Measurements from ENCODE around the gene TIE1.

Gene TIE1

DNA sequence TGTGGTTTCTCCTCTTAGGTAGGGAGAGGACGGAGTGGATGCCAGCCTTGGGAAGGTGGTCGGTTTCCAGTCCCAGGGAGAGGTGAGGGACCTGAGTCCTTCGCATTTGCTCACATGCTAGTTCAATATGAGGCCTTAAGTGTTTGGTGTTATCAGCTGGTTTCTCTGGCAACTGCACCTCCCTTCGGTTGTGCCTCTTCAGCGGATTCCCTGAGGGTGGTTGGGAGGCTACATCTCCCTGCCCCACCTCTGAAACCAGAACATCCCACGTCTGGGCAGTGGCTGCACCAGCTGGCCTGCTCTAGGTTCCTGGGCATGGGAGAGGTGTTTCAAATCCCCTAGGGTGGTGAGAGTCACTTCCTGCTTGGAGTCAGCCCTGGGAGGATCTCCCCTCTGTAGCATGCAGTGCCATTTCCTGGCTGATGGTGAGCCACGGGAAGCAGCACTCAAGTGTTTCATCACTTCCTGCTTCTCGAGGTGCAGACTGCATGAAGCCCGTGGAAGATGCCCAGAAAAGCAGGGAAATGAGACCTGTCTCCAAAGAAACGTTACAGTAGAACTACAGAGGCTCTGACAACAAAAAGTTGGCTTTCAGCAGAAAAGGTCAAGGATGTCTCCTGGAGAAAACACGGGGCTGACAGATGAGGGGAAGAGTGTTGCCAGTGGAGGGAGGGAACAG, 26.5 kb upstream of the TIE1 start:
- peak; percentile 39 to 73 (median 65) for DNase-seq

DNA sequence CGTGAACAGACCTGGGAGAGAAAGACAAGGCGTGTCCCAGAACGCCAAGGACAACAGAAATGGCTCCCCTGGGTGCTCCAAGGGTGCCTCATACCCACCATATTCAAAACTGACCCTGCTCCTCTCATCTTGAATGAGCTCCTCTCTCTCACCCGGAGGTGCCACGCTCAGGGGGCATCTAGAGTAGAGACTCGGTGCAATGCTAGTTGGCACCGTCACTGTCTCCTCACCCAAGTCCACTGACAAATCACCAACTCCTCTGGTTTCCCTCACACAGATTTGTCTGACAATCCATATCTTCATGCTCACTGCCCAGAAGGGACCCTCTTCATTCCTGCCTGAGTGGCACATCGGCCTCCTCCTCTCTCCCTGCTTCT, 26.0 kb upstream of the TIE1 start:
- no peak for DNase-seq

DNA sequence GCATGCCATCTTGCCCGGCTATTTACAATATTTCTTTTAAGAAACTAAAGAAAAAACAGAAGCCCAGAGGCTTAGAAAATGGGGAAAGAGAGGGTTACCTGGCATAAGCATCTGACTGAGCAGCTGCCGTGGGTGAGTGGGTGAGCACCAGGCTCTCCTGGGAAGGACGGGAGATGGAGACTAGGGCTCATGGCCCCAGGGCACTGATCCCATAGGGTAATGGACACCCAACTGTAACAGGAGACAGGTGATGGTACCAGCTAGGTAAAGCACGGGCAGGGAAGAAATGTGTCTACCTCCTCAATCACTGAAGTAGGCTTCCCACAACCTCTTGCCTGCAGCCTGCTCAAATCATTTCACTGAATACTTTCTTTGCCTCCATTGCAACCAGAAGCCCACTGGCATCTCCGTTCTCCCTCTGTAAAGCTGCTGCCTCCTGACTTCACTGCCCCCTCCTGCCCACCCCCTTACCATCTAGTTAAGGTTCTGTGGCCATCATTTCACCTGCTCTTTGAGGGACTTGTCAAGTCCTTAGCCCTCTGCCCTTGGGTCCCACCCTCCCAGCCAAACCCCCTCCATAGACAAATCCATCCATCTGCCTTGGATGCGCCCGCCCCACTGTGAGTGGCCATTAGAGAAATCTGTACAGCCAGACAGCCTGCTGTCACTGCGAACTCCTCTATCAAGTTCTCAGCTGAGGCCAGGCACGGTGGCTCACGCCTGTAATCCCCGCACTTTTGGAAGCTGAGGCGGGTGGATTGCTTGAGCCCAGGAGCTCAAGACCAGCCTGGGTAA, 24.8 kb upstream of the TIE1 start:
- no peak for DNase-seq

- DNase-seq: no peak
Observed at GRCh38 chr1:43276673-43277072, 24.1 kb upstream of the TIE1 start.

GRCh38 chr1:43277116-43277876, 23.5 kb upstream of the TIE1 start:
- DNase-seq: no peak

- no peak for DNase-seq
Observed at GRCh38 chr1:43279161-43279560, 21.6 kb upstream of the TIE1 start.

DNA sequence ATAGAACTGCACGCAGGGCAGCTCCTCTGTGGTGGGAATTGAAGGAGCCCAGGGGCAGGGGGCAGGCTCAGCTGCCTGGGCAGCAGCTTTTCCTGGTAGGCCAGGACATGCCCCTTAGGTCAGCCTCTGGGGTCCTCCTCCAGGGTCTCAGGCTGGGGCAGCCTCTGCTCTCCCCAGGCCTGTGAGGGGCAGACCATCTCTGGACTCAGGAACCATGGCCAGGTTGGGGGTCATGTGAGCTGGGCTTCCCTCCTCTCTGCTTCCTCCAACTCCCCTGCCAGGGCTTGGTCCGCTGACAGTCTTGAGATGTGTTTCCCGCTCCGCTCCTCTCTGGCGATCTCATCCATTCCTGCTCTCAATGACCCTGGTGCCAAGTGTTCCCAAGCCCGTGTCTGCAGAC, 21.1 kb upstream of the TIE1 start:
- no peak for DNase-seq

GRCh38 chr1:43280692-43281091, 20.1 kb upstream of the TIE1 start:
- DNase-seq: no peak

DNA sequence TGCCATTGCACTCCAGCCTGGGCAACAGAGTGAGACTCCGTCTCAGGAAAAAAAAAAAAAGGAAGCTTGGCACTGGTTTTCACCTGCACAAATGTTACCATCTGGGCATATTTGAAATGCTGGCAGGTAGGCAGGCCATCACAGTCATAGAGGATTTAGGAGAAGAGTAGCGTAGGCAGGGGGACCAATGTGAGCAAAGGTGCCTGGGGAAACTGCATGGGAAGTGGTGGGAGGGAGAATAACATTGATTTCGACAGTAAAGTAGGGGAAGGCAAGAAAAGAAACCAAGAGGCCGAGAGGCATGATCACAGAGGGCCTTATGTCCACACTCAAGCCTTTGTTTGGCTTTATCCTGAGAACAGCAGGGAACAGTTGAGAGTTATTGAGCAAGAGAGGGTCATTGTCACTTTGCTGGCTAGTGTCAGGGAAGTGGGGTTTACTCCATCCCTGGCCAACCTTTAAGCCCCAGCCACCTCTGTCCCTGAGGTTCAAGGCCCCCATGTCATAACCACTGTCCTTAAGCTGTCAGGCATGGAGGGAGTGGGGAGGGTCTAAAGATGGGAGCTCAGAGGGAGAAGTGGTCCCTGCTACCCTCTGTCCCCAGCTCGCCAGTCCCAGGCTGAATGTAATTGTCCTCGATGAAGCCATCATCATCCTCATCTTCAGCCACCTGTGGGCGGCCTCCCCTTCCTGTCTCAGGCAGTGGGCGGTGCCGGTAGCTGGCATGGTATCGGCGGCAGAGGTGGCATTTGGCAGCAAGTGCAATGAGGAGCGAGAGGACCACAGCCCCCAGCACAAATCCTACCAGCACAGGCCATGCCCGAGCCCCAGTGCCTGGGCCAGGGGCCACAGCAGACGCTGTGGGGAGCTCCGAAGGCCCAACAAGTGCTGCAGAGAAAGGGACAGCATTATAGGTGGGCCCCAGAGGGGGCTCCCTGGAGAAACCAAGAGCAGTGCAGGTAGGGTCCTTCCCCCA, 18.3 kb upstream of the TIE1 start:
- peak in 1 of 4 experiments; percentile 22 for DNase-seq

GRCh38 chr1:43284065-43284464, 16.7 kb upstream of the TIE1 start:
- no peak for DNase-seq

DNA sequence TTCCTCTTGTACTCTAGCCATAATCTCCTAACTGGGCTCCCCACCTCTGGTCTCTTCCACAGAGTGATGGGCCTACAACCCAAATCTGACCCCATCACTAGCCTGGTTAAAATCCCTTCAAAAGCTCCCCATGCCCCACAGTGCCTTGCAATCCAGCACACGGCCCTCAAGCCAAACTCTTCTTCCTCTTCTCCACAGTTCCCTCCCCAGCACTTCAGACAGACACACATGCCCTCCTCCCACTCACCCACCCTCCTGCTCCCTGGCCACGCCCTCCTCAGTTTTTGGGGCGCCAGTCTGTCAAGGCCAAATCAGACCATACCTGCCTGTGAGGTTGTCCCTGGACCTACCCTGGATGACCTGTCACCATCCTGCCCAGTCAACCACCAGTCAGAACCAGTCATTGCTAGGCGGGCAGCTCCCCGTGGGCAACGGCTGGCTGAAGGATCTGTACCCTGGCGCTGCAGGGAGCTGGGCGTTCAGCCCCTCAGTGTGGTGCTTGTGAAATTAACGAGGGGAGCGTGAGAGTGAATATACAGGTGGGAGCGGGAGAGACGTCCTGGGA, 16.2 kb upstream of the TIE1 start:
- peak in 3 of 4 experiments; percentile 26 to 58 (median 55) for DNase-seq

- DNase-seq: no peak
Observed at GRCh38 chr1:43285269-43285990, 15.4 kb upstream of the TIE1 start, which contains the start of gene C1orf210. C1orf210 (minus strand) TSS chr1:43285581; CDS start chr1:43283270, 2,311 bp downstream.

GRCh38 chr1:43286115-43286514, 14.7 kb upstream of the TIE1 start:
- DNase-seq: no peak

DNA sequence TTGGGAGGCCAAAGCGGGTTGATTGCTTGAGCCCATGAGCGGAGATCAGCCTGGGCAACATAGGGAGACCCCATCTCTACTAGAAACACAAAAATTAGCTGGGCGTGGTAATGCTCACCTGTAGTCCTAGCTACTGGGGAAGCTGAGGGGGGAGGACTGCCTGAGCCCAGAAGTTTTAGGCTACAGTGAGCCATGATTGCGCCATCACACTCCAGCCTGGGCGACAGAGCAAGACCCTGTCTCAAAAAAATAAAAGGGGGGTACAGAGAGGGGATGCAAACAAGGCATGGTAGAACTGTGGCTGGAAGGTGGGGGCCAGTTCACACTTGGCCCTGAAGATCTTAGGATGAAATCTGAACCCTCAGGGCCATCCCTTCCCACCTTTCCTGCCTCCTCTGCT, 14.2 kb upstream of the TIE1 start:
- no peak for DNase-seq

GRCh38 chr1:43288058-43288784, 12.6 kb upstream of the TIE1 start:
- DNase-seq: no peak

DNA sequence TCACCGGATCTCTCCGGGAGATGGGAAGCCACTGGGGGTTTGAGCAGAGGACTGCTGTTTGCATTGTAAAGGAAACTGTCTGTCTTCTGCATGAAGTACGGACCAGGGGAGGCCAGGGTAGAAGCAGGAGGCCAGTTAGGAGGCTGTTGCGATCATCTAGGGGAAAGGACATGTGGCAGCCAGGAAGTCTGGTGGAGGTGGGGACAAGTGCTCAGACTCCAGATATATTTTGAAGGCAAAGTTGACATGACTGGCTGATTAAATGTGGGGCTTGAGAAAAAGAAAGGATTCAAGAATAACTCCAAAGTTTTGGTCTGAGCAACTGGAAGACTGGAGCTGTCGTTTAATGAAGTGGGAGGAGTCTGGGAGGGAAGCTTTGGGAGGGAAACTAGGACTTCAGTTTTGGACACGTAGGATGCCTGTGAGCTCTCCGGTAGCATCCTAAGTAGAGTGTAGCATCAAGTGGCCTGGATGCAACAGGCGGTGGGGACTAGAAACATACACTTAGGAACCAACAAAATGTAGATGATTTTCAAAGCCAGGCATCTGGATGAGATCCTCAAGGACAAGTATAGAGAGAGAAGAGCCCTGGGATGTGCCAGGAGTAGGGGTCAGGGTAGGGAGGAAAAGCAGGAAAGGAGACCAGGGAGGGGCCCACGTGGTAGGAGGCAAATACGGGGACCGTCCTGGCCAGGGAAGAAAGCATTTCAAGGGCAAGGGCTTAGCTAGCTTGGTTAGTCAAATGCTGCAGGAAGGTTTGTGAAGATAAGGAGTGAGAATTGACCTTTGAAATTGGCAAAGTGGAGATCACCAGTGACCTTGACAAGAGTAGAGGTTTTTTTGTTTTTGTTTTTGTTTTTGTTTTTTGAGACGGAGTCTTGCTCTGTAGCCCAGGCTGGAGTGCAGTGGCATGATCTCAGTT, 11.7 kb upstream of the TIE1 start:
- no peak for DNase-seq

GRCh38 chr1:43292216-43292615, 8.6 kb upstream of the TIE1 start:
- DNase-seq: no peak

DNA sequence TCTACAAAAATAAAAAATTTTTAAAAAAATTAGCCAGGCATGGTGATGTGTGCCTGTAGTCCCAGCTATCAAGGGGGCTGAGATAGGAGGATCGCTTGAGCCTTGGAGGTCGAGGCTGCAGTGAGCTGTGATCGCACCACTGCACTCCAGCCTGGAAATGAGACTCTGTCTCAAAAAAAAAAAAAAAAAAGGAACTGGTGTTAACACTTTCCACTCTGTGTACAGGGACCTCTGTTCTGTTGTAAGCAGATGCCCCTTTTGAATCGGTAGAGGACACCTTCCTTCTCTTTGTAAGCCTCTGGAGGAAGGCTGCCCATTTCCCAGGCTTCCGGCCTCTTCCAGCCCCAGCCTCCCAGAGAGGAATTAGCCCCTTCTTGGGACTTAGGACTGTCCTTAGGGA, 8.1 kb upstream of the TIE1 start:
- DNase-seq: no peak

GRCh38 chr1:43293176-43293575, 7.6 kb upstream of the TIE1 start:
- no peak for DNase-seq

Data from suppressor macrophage (primary cell).